NK-92 (cell line): ENCODE results near the gene ARFGAP1.

Experiments
- DNase-seq: peaks from one replicate; lab custom pipeline; 2025; ENCODE audit not compliant: unreplicated experiment; lab: John Stamatoyannopoulos, UW

The ARFGAP1 gene

GRCh38 chr20:63272105-63273058, at the start of gene ARFGAP1:
ARFGAP1 (plus strand) TSS chr20:63272813; CDS start chr20:63275581, 2,768 bp downstream.
- DNase-seq: peak; percentile 31

- no peak for DNase-seq
Observed at GRCh38 chr20:63223121-63223825, 49.3 kb upstream of the ARFGAP1 start.

GRCh38 chr20:63223826-63224207, 48.8 kb upstream of the ARFGAP1 start:
- DNase-seq: no peak

- no peak for DNase-seq
Observed at GRCh38 chr20:63224412-63225081, 48.1 kb upstream of the ARFGAP1 start.

- no peak for DNase-seq
Observed at GRCh38 chr20:63225082-63225454, 47.5 kb upstream of the ARFGAP1 start.

- no peak for DNase-seq
Observed at GRCh38 chr20:63226042-63226943, 46.3 kb upstream of the ARFGAP1 start.

GRCh38 chr20:63227260-63227659, 45.4 kb upstream of the ARFGAP1 start:
- no peak for DNase-seq

GRCh38 chr20:63228806-63229205, 43.8 kb upstream of the ARFGAP1 start:
- DNase-seq: no peak

GRCh38 chr20:63230800-63231268, 41.8 kb upstream of the ARFGAP1 start:
- no peak for DNase-seq

GRCh38 chr20:63232235-63233060, 40.2 kb upstream of the ARFGAP1 start:
- DNase-seq: no peak

- DNase-seq: no peak
Observed at GRCh38 chr20:63233061-63233344, 39.6 kb upstream of the ARFGAP1 start.

- no peak for DNase-seq
Observed at GRCh38 chr20:63233924-63234323, 38.7 kb upstream of the ARFGAP1 start.

GRCh38 chr20:63234693-63235398, 37.8 kb upstream of the ARFGAP1 start:
- no peak for DNase-seq

GRCh38 chr20:63235399-63235983, 37.1 kb upstream of the ARFGAP1 start, which contains the start of gene BIRC7:
BIRC7 (plus strand) TSS chr20:63235905; CDS start chr20:63236097, 192 bp downstream.
- DNase-seq: no peak

- DNase-seq: no peak
Observed at GRCh38 chr20:63236116-63236837, 36.3 kb upstream of the ARFGAP1 start.

- no peak for DNase-seq
Observed at GRCh38 chr20:63238031-63238430, 34.6 kb upstream of the ARFGAP1 start.

- DNase-seq: no peak
Observed at GRCh38 chr20:63238514-63239125, 34.0 kb upstream of the ARFGAP1 start.

- DNase-seq: no peak
Observed at GRCh38 chr20:63239431-63239830, 33.2 kb upstream of the ARFGAP1 start.
